H1 (cell line): ENCODE measurements around the gene SEMA4C. TPM values are rescaled to one million over a fixed set of nuclear protein-coding genes. Genes with fewer than 3 reads are reported as not detected.

Experiments used
- CTCF ChIA-PET: fragments of 300-600 bp; sonication (Branson Sonifier 250); formaldehyde crosslinking; loops from one replicate; lab custom pipeline; 2021; ENCODE audit not compliant: partially characterized antibody; lab: Charles Lee
- POLR2A ChIA-PET: fragments of 300-600 bp; sonication (Branson Sonifier 250); formaldehyde crosslinking; loops from one replicate; lab custom pipeline; 2021; ENCODE audit warnings: inconsistent platforms; ENCODE audit not compliant: partially characterized antibody; lab: Charles Lee
- DNase-seq, 2 experiments: peaks; one replicate each; pipeline versions ENCODE4 v3.0.0 to v3.0.0-alpha.2; 2010 to 2022; ENCODE audit warnings: low spot score in 2 of 2, low read depth in 1 of 2, mixed read lengths in 1 of 2
- FAIRE-seq: peaks from 2 replicates; lab custom pipeline; 2011; peaks lifted over from hg19 to GRCh38; lab: Jason Lieb, UNC
- H2AFZ ChIP-seq: 2 replicates; pipeline ENCODE4 v1.8.1; 2012; ENCODE audit warnings: low read length, inconsistent platforms
- H2AK5ac ChIP-seq: 2 replicates; pipeline ENCODE4 v1.6.1; 2013; ENCODE audit warnings: low read depth, low read length
- H2BK120ac ChIP-seq: replicated peaks from 2 replicates; pipeline ENCODE3; 2013; ENCODE audit warnings: low read depth, low read length, inconsistent platforms
- H2BK12ac ChIP-seq: 2 replicates; pipeline ENCODE4 v1.6.1; 2013; ENCODE audit warnings: low read depth, low read length
- H2BK15ac ChIP-seq: 2 replicates; pipeline ENCODE4 v1.6.1; 2013; ENCODE audit warnings: low read length
- H2BK20ac ChIP-seq: 2 replicates; pipeline ENCODE4 v1.6.1; 2013; ENCODE audit warnings: low read length
- H2BK5ac ChIP-seq: 2 replicates; pipeline ENCODE4 v1.6.1; 2013; ENCODE audit warnings: low read depth, low read length
- H3K14ac ChIP-seq: 2 replicates; pipeline ENCODE4 v1.6.1; 2013; ENCODE audit warnings: inconsistent platforms; ENCODE audit not compliant: insufficient read length
- H3K18ac ChIP-seq: 2 replicates; pipeline ENCODE4 v1.6.1; 2013; ENCODE audit warnings: low read length; ENCODE audit errors: extremely low read depth
- H3K23ac ChIP-seq: 2 replicates; pipeline ENCODE4 v1.6.1; 2013; ENCODE audit warnings: inconsistent platforms; ENCODE audit not compliant: insufficient read length
- H3K23me2 ChIP-seq: 2 replicates; pipeline ENCODE4 v1.6.1; 2013; ENCODE audit warnings: low read depth, low read length
- H3K27ac ChIP-seq: 2 replicates; pipeline ENCODE4 v1.6.1; 2011; ENCODE audit warnings: low read depth, low read length, inconsistent platforms
- H3K27me3 ChIP-seq, 4 experiments: replicated peaks in 1 of 4; 1 replicate in 1 of 4; 2 replicates in 3 of 4; pipeline versions ENCODE4 v1.6.1 to v1.8.1; 2011 to 2013; ENCODE audit warnings: low read length in 3 of 4, mild to moderate bottlenecking in 3 of 4, inconsistent platforms in 2 of 4, mixed read lengths in 2 of 4, moderate library complexity in 1 of 4; ENCODE audit not compliant: control insufficient read depth in 3 of 4, insufficient read depth in 3 of 4; ENCODE audit errors: extremely low read depth in 1 of 4
- H3K36me3 ChIP-seq, 4 experiments: 2 replicates each; pipeline versions ENCODE4 v1.6.1 to v1.8.1; 2011 to 2013; ENCODE audit warnings: mild to moderate bottlenecking in 4 of 4, low read length in 3 of 4, moderate library complexity in 2 of 4, control low read depth in 1 of 4, inconsistent platforms in 1 of 4; ENCODE audit not compliant: insufficient read depth in 4 of 4, control insufficient read depth in 2 of 4
- H3K4ac ChIP-seq: replicated peaks from 2 replicates; pipeline ENCODE3; 2013; ENCODE audit warnings: low read length, low read depth, mixed read lengths, inconsistent platforms; ENCODE audit not compliant: insufficient read length
- H3K4me1 ChIP-seq, 4 experiments: replicated peaks in 1 of 4; 1 replicate in 1 of 4; 2 replicates in 3 of 4; pipeline versions ENCODE4 v1.6.1 to v1.8.1; 2011 to 2013; ENCODE audit warnings: low read length in 3 of 4, inconsistent platforms in 2 of 4, mixed read lengths in 1 of 4; ENCODE audit not compliant: insufficient read depth in 4 of 4, control insufficient read depth in 3 of 4
- H3K4me2 ChIP-seq, 2 experiments: 2 replicates each; pipeline versions ENCODE4 v1.6.1 to v1.8.1; 2011 to 2013; ENCODE audit warnings: low read depth in 2 of 2, low read length in 2 of 2, control low read depth in 1 of 2, inconsistent platforms in 1 of 2, mild to moderate bottlenecking in 1 of 2; ENCODE audit not compliant: insufficient read depth in 1 of 2
- H3K4me3 ChIP-seq, 4 experiments: fragments of 200-600, 300-600 bp in 1 of 4; sonication (generic), shearing (Covaris generic), sonication (Bioruptor Twin) in 1 of 4; 2 replicates each; pipeline versions ENCODE4 v1.5.1 to v1.8.1; 2011 to 2016; ENCODE audit warnings: low read length in 4 of 4, low read depth in 3 of 4, control low read depth in 2 of 4, inconsistent platforms in 2 of 4, mild to moderate bottlenecking in 2 of 4, mixed read lengths in 1 of 4, moderate library complexity in 1 of 4; ENCODE audit not compliant: insufficient read depth in 2 of 4; ENCODE audit errors: extremely low read depth in 1 of 4
- H3K56ac ChIP-seq: replicated peaks from 2 replicates; pipeline ENCODE3; 2013; ENCODE audit warnings: low read depth, mild to moderate bottlenecking, mixed read lengths, low read length, inconsistent platforms; ENCODE audit not compliant: insufficient read length
- H3K79me1 ChIP-seq: 2 replicates; pipeline ENCODE4 v1.6.1; 2013; ENCODE audit warnings: low read depth, low read length, control low read depth
- H3K79me2 ChIP-seq, 2 experiments: 2 replicates each; pipeline versions ENCODE4 v1.6.1 to v1.8.1; 2012 to 2013; ENCODE audit warnings: low read length in 2 of 2, mild to moderate bottlenecking in 2 of 2, inconsistent platforms in 1 of 2; ENCODE audit not compliant: insufficient read depth in 2 of 2, control insufficient read depth in 1 of 2
- H3K9ac ChIP-seq, 4 experiments: replicated peaks in 1 of 4; 1 replicate in 1 of 4; 2 replicates in 3 of 4; pipeline versions ENCODE4 v1.6.1 to v1.8.1; 2011 to 2013; ENCODE audit warnings: low read depth in 3 of 4, low read length in 3 of 4, control low read depth in 2 of 4, mild to moderate bottlenecking in 2 of 4, moderate library complexity in 2 of 4, inconsistent platforms in 1 of 4; ENCODE audit errors: extremely low read depth in 1 of 4
- H3K9me3 ChIP-seq, 2 experiments: 2 replicates each; pipeline versions ENCODE4 v1.6.1 to v1.8.1; 2012 to 2013; ENCODE audit warnings: mild to moderate bottlenecking in 2 of 2, moderate library complexity in 2 of 2, control low read depth in 1 of 2, inconsistent platforms in 1 of 2, low read depth in 1 of 2, low read length in 1 of 2, mixed read lengths in 1 of 2; ENCODE audit not compliant: insufficient read depth in 2 of 2
- H4K20me1 ChIP-seq, 2 experiments: replicated peaks in 1 of 2; 2 replicates each; pipeline versions ENCODE3 to v1.8.1; 2011 to 2013; ENCODE audit warnings: inconsistent platforms in 2 of 2, low read length in 2 of 2, mild to moderate bottlenecking in 1 of 2; ENCODE audit not compliant: insufficient read depth in 2 of 2, control insufficient read depth in 1 of 2
- H4K5ac ChIP-seq: 2 replicates; pipeline ENCODE4 v1.6.1; 2013; ENCODE audit warnings: low read length, low read depth, mixed read lengths, inconsistent platforms; ENCODE audit not compliant: insufficient read length
- H4K8ac ChIP-seq: 2 replicates; pipeline ENCODE4 v1.8.0; 2013; ENCODE audit warnings: mild to moderate bottlenecking, moderate library complexity, low read length, inconsistent platforms; ENCODE audit not compliant: insufficient read depth; ENCODE audit errors: extremely low read depth
- H4K91ac ChIP-seq: replicated peaks from 2 replicates; pipeline ENCODE3; 2013; ENCODE audit warnings: low read length, mixed read lengths, inconsistent platforms; ENCODE audit not compliant: insufficient read length
- ASH2L ChIP-seq: fragments of 200-600, 300-600 bp; sonication (generic); IDR thresholded peaks from one replicate; pipeline ENCODE4 v1.7.1; 2017; ENCODE audit warnings: low read length
- BACH1 ChIP-seq: IDR thresholded peaks from 2 replicates; pipeline ENCODE4 v1.6.1; 2012; ENCODE audit warnings: low read length, improper control_type of control experiment
- CEBPB ChIP-seq: IDR thresholded peaks from 2 replicates; pipeline ENCODE4 v1.6.1; 2012; ENCODE audit warnings: low read depth, low read length
- CTBP2 ChIP-seq: IDR thresholded peaks from 2 replicates; pipeline ENCODE4 v1.7.0; 2011; ENCODE audit warnings: borderline replicate concordance, mild to moderate bottlenecking, moderate library complexity, mixed read lengths, low read length; ENCODE audit not compliant: insufficient read depth, insufficient read length
- KDM1A ChIP-seq: fragments of 200-600, 300-600 bp; sonication (generic); IDR thresholded peaks from 2 replicates; pipeline ENCODE4 v1.7.1; 2016; ENCODE audit warnings: mild to moderate bottlenecking, low read length, borderline replicate concordance
- PHF8 ChIP-seq: fragments of 200-600 bp; sonication (generic); conservative IDR thresholded peaks from 2 replicates; pipeline ENCODE4 v1.7.1; 2012; ENCODE audit warnings: low read depth, mild to moderate bottlenecking, inconsistent platforms, low read length, moderate library complexity
- RBBP5 ChIP-seq: IDR thresholded peaks from 2 replicates; pipeline ENCODE4 v1.7.1; 2012; ENCODE audit warnings: low read depth, mild to moderate bottlenecking, inconsistent platforms, low read length, moderate library complexity, borderline replicate concordance
- SIN3A ChIP-seq, 2 experiments: IDR thresholded peaks in 1 of 2; conservative IDR thresholded peaks in 1 of 2; 2 replicates each; pipeline ENCODE4 v1.6.1; 2011 to 2012; ENCODE audit warnings: low read length in 2 of 2, improper control_type of control experiment in 1 of 2, low read depth in 1 of 2, mild to moderate bottlenecking in 1 of 2
- ZNF274 ChIP-seq: IDR thresholded peaks from 2 replicates; pipeline ENCODE4 v1.7.0; 2012; ENCODE audit warnings: low read length, borderline replicate concordance; ENCODE audit errors: extremely low read depth
- WGBS, 2 experiments: shearing (Covaris generic) in 1 of 2; methylation state at CpG; one replicate each; pipeline versions ENCODE4 v1.1.6 to v1.1.7; 2013 to 2015; ENCODE audit warnings: low lambda C conversion rate in 2 of 2, mixed read lengths in 2 of 2, inconsistent platforms in 1 of 2, low coverage in 1 of 2, missing lambda C conversion rate in 1 of 2; ENCODE audit not compliant: insufficient replicate concordance in 2 of 2, insufficient coverage in 1 of 2, insufficient read length in 1 of 2; ENCODE audit errors: extremely low coverage in 1 of 2, missing lambda C conversion rate in 1 of 2; 5-methylcytosine and 5-hydroxymethylcytosine counted together
- polyA plus RNA-seq, 7 experiments: library from polyadenylated mRNA; depleted of rRNA in 3 of 7; stranded (reverse) in 5 of 7; unstranded in 2 of 7; fragments of >200 nt in 5 of 7; fragments of 200-250 nt in 2 of 7; gene quantifications; 1 replicate in 5 of 7; 2 replicates in 1 of 7; 4 replicates in 1 of 7; pipeline versions ENCODE4 v1.2.1 to v1.2.3, GENCODE V29; 2011 to 2013; ENCODE audit warnings: missing spikeins in 2 of 7, mixed read lengths in 2 of 7
- total RNA-seq: library from RNA; stranded (reverse); fragmentation: NEBNext Ultra II Directional; extraction: Animal tissue kit (Norgen Biotek cat#: 25700); gene quantifications from 2 replicates; pipeline ENCODE4 v1.2.1, GENCODE V29; 2021
- TF ChIP-seq, protein P1 (sequence below): IDR thresholded peaks from 2 replicates; pipeline ENCODE4 v1.6.1; 2012; ENCODE audit warnings: inconsistent platforms

Gene SEMA4C
- total and polyA plus RNA-seq, 2 of the 8 experiments (the other 6 are each of a cell fraction or from before 2014, with no cell fraction given): 47.5 to 67.3 TPM

GRCh38 chr2:96868555-96869280, 1.2 kb downstream of the SEMA4C start:
- H3K79me1 ChIP-seq: peaks cover 16% of the 10 kb centered on the region
- H3K27me3 ChIP-seq: peaks cover 0 to 3% (median 0%) of the 10 kb centered on the region in 4 experiments; a peak in 2 of 7 replicates
- no peak overlapping the region for H2BK120ac ChIP-seq
- H4K91ac ChIP-seq: peak overlapping the region; percentile 96
- no peak for FAIRE-seq
- no peak overlapping the region for H2BK20ac ChIP-seq
- H3K4me2 ChIP-seq: peak overlapping the region; percentile 91 to 94
- H2BK12ac ChIP-seq: no peak overlapping the region
- H2AFZ ChIP-seq: no peak overlapping the region
- DNase-seq: peak; percentile 43 to 86
- no peak overlapping the region for H3K23ac ChIP-seq
- ChIA-PET POLR2A (interaction anchor here (0.7 to 4.2 kb wide), 30 partner anchors 9 to 121 kb away, joined by 3 to 49 read pairs (median 4); partner anchors contain the start of gene ANKRD39), CTCF (interaction anchor here (0.5 to 6.1 kb wide), 17 partner anchors 9 to 248 kb away, joined by 3 to 47 read pairs (median 4); partner anchors contain the start of gene ANKRD39)
- H2BK15ac ChIP-seq: no peak overlapping the region
- H3K4ac ChIP-seq: peak overlapping the region; percentile 72
- peak overlapping the region; percentile 85 for H2BK5ac ChIP-seq
- H3K27ac ChIP-seq: peak overlapping the region; percentile 91
- H2AK5ac ChIP-seq: no peak overlapping the region
- peaks cover 25 to 39% (median 30%) of the 10 kb centered on the region in 4 experiments for H3K36me3 ChIP-seq
- peaks cover 11 to 28% (median 18%) of the 10 kb centered on the region in 4 experiments for H3K4me1 ChIP-seq
- peak overlapping the region; percentile 78 to 89 (median 86) for H3K9ac ChIP-seq
- H3K18ac ChIP-seq: peak overlapping the region; percentile 90
- peaks cover 14% of the 10 kb centered on the region for H3K23me2 ChIP-seq
- no peak overlapping the region for H3K14ac ChIP-seq
- peak overlapping the region; percentile 97 for H4K8ac ChIP-seq
- 3% methylated on average over 32 of the region's 76 CpGs; no CpG with 5 or more reads in 1 of the 2 experiments for WGBS, 2 experiments
- peaks cover 6 to 18% of the 10 kb centered on the region in 2 experiments for H4K20me1 ChIP-seq
- H3K9me3 ChIP-seq: no peaks in the 10 kb centered on the region
- H3K4me3 ChIP-seq: peak overlapping the region; percentile 76 to 86 (median 80)
- H3K79me2 ChIP-seq: peaks cover 4 to 36% of the 10 kb centered on the region in 2 experiments
- H3K56ac ChIP-seq: peak overlapping the region; percentile 95
- H4K5ac ChIP-seq: peak overlapping the region; percentile 80
- TF ChIP-seq ZNF274 (no peak), SIN3A (conservative IDR thresholded peaks at IDR 0.05 in 1 of 2, IDR thresholded peaks at IDR 0.05 in 1 of 2; ENCODE audit: low read depth in 1 of 2, low read length in 2 of 2) (peak in 1 of 2 experiments; percentile 27; a peak in 2 of 4 replicates), ASH2L (peak; percentile 46), BACH1 (peak; percentile 59; the same call in 1 of the 2 replicates), KDM1A (0 out of 2 replicates have a peak, but pooled peaks have one; percentile 23), CTBP2 (no peak), RBBP5 (peak; percentile 57; the same call in 1 of the 2 replicates), CEBPB (0 out of 2 replicates have a peak, but pooled peaks have one; percentile 36), PHF8 (peak; percentile 58)
- TF ChIP-seq, protein P1, sequence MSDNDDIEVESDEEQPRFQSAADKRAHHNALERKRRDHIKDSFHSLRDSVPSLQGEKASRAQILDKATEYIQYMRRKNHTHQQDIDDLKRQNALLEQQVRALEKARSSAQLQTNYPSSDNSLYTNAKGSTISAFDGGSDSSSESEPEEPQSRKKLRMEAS: peak; percentile 66
